Measurements from ENCODE around the gene HOMER3.

The HOMER3 gene

DNA sequence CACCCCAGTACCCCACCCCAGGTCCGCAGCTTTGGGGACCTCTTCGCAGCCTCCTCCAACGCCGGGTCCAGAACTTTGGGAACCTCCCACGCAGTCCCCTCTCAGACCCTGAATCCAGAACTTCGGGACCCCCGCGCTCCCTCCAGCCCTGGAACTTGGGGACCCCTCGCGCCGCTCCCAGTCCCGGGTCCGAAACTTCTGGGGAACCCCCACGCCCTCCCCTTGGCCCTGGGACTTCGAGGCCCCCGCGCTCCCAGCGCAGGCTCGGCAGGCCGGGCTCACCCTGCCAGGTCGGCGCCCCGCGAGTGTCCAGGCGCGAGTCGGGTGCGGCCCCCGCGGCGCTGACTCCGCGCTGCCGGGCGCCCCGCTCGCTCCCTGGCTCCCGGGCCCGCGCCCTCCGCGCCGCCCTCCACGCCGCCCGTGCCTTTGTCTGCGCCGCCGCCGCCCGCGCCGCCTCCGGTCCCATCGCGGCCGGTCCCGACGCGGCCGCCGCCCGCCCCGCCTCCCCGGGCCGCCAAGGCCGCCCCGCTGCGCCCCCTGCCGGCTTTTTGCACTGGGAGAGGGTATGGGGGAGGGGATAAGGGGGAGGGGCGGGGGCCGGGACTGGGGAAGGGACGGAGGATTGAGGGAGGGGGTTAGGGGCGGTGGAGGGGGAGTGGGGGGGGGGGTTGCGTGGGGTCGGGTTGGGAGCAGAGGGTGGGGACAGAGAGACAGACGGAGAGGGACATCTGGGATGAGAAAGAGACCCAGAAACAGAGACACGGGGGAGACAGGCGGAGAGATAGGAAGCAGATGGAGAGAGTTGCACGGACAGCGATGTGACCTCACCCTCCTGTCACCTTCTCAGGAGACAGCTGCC lies at the start of gene HOMER3:
TSS of gene HOMER3 (minus strand) at position 449 of the 859 bp plus-strand sequence. CDS start 2,235 bp downstream, outside the sequence.
- peak; percentile 57 for DNase-seq (ENCODE audit: low read depth)

DNA sequence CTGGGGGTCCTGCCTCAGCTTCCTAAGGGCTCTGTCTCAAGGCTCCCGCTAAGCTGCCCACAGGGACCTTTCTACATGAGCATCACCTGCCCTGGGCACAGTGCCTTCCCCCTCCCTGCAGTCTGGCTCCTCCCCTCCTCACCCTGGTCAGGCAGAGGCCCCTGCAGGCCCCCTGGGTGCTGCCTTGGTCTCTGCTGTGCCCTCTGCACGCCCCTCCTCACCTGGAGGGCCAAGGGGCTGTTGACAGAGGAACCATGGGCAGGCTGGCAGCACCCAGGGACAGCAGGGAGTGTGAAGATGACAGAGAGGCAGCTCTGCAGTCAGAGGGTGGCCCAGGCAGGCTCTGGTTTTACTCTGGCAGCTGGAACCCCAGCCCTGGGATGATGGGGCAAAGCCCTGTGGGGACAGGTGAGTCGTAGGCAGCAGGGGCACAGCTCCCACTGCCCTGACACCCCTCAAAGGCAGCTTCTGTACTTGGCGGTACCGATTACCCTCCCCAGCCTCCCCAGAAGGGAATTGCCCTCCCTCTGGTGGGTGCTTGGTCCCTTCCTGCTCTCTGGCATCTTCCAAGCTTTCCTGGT lies 49.2 kb upstream of the HOMER3 start:
- DNase-seq (ENCODE audit: low read depth) = no peak

DNA sequence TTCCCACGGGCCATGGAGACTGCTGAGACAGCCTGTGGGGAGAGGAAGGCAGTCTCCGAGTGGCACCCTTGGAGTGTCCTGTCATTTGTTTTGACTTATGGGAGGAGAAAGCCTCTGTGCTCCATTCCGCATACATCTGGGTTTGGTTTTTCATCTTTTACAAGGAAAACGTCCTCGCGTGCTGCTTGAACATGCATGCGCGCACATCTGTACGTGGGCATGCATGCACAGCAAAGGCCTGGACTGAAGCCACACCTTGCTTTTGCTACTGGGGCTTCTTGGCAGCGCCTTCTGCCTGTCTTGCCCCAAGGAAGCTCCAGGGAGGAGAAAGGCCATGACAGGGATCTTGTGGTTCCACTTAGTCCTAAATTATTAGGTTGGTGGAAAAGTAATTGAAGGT lies 48.3 kb upstream of the HOMER3 start:
- no peak for DNase-seq (ENCODE audit: low read depth)

DNA sequence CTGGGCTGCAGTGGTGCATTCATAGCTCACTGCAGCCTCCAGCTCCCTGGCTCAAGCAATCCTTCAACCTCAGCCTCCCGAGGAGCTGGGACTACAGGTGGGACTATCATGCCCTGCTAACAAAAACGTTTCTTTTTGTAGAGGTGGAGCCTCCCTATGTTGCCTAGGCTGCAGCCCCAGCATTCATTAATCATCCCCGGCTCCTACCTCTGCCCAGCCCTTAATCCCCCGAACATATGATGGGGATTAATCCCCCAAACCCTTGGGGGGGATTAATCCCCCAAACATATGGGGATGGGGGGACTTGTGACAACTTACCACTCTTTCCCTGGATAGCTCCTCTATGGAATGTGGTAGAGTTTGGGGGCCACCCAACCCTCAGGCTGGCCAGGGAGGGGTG lies 46.4 kb upstream of the HOMER3 start:
- no peak for DNase-seq (ENCODE audit: low read depth)

DNA sequence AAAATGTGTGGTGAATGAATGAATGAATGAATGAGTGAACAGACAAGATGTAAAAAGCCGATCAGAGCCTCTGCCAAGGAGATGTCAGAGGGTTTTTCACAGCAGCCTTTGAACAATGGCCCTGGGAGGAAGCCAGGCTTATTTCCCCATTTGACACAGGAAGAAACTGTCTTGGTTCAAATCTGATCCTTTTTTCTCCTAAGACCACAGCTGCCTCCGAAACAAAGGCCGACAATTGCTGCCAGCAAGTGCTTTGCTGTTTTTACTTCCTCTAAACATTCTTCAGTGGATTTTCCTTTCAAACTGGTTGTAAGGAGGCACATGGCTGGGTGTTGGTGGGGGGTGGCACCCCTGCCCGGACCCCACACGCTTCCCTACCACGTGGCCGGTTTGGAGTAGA lies 44.2 kb upstream of the HOMER3 start:
- no peak for DNase-seq (ENCODE audit: low read depth)

DNA sequence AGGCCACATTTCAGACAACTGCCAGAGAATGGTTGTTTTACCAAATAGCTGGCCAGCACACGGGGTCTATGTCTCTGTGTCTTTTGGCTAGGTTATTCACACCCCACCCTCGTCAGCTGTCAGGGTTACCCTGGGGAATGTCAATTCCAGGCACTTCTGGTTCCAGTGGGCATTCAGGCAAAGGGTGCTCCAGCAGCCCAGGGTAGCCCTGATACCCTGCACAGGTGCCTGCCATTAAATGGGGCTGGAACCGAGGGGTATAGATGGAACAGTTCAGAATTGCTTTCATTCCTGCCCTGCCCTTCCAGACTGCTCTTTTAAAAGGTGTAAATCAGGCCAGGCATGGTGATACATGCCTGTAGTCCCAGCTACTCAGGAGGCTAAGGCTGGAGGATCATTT lies 43.2 kb upstream of the HOMER3 start:
- DNase-seq (ENCODE audit: low read depth) = no peak

DNA sequence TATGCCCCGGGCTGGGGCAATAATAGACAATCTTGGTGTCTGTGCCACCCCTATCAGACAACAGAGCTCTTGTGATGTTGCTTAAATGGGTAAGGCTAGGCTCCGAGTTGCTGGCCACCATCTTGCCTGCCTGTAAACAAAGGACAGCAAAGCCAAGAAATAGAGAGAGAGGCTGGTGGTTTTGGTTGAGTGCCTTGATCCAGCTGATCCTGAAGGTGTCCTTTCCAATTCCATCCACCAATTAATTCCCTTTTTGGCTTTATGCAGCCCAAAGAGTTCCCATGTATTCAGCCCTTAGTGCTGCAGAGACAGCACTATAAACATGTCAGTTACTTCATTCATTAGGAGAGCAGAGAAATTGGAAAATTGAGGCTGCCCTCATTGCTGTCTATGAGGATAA lies 41.7 kb upstream of the HOMER3 start:
- no peak for DNase-seq (ENCODE audit: low read depth)

DNA sequence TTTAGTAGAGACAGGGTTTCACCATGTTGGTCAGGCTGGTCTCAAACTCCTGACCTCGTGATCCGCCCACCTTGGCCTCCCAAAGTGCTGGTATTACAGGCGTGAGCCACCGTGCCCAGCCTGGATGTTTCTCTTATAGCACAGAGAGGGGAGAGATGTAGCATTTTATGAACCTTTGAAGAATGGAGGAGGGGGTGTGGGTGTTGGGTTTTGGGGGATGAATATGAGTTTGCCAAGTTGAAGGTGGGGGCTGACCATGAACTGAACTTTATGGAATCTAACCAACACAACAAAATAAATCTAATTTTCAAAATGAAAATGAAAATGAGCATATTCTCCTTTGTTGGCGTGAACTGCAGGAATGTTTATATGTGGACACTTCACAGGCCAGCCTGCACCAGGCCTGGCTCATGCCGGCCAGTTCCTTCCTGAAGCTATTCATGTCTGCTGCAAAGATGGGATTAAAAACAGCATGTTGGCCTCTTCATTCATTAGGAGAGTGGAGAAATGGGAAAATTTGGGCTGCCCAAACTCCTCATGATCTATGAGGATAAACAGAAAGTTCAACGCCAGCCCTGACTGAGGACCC lies 39.5 kb upstream of the HOMER3 start:
- no peak for DNase-seq (ENCODE audit: low read depth)

DNA sequence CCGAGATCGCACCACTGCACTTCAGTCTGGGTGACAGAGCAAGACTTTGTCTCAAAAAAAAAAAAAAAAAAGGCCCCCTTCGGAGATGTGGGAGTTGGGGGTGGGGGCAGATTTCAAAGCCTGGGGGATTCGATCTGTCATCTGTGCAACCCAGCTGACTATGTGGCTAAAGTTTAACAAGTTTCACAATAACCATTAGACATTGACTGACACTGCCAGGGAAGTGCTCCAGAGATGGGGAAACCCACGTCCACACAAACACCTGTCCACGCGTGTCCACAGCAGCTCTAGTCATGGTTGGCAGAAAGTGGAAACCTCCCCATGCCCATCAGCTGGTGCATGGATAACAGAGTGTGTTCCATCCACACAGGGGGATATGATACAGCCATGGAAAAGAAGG lies 37.6 kb upstream of the HOMER3 start:
- no peak for DNase-seq (ENCODE audit: low read depth)

DNA sequence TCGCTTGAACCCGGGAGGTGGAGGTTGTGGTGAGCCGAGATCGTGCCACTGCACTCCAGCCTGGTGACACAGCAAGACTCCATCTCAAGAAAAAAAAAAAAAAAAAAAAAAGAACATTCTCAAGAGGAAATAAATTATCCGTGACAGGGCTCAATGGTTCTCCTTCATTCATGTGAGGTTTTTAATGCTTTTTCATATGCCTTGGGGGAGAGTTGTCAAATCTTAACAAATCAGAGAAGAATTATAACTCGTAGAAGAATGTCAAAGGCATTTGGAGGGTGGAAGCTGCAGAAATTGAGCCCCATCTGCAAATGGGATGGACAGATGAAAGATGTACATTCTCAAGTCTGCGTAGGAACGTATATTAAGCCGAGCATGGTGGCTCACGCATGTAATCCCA lies 34.9 kb upstream of the HOMER3 start:
- DNase-seq (ENCODE audit: low read depth) = no peak

DNA sequence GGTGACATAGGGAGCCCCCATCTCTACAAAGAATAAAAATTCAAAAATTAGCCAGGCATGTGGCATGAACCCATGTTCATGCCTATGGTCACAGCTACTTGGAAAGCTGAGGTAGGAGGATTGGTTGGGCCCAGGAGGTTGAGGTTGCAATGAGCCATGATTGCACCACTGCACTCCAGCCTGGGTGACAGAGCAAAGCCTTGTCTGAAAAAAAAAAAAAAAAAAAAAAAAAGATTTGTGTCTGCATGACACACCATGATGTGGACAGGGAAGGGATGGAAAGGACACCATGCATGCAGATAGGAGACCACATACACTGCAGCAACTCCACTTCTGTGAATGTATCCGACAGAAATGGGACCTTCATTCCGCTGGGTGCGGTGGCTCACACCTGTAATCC lies 34.0 kb upstream of the HOMER3 start:
- no peak for DNase-seq (ENCODE audit: low read depth)

DNA sequence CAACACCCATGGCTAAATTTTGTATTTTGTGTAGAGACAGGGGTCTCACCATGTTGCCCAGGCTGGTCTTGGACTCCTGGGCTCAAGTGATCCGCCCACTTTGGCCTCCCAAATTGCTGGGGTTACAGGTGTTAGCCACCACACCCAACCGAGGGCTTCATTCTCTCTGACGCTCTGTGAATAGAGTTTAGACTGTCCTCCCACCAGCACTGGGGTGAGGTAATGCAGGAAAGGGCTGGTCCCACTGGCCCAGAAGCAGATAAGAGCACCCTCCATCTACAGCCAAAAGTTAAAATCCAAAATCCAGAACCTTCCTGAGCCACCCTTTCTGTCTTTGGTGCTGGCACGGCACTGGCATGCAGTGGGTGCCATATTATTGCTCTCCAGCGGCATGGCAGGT lies 31.8 kb upstream of the HOMER3 start:
- DNase-seq (ENCODE audit: low read depth) = no peak

DNA sequence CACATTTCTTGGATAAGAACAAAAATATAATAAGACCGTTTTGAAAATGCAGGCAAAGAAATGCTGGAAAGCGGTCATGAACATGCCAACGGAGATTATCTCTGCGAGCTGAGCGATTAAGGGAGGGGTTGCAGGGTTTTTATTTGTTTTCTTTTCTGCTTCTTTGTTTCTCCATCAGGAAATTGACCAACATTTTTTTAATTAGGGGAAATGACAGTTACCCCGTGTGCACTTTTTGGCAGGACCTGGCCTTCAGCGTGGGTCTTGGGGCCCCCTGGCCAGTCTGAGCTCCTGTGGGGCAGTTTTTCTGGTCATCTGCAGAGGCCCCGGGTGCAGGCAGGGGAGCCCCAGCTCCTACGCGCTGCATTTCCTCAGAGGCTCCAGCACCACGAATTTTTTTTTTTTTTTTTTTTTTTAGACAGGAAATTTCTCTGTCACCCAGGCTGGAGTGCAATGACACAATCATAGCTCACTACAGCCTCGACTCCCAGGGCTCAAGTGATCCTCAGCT lies 31.3 kb upstream of the HOMER3 start:
- no peak for DNase-seq (ENCODE audit: low read depth)

DNA sequence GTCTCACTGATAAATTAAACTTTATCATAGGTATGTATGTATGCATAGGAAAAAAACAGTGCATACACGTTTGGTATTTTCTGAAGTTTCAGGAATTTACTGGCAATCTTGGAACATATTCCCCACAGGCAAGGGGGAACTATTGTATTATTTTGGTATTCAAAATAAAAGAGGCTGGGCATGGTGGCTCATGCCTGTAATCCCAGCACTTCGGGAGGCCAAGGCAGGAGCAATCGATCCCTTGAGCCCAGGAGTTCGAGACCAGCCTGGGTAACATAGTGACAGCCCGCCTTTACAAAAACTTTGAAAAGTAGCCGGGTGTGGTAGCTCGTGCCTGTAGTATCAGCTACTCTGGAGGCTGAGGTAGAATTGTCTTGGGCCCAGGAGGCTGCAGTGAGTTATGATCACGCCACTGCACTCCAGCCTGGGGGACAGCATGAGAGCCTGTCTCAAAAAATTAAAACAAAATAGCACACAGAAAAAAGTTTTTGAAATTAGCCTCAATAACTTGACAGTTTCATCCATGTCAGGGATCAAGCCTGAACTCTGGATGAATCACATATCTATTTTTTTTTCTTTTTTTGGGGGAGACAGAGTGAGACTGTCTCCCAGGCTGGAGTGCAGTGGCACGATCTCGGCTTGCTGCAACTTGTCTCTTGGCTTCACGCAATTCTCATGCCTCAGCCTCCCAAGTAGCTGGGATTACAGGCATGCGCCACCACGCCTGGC lies 29.1 kb upstream of the HOMER3 start:
- no peak for DNase-seq (ENCODE audit: low read depth)

DNA sequence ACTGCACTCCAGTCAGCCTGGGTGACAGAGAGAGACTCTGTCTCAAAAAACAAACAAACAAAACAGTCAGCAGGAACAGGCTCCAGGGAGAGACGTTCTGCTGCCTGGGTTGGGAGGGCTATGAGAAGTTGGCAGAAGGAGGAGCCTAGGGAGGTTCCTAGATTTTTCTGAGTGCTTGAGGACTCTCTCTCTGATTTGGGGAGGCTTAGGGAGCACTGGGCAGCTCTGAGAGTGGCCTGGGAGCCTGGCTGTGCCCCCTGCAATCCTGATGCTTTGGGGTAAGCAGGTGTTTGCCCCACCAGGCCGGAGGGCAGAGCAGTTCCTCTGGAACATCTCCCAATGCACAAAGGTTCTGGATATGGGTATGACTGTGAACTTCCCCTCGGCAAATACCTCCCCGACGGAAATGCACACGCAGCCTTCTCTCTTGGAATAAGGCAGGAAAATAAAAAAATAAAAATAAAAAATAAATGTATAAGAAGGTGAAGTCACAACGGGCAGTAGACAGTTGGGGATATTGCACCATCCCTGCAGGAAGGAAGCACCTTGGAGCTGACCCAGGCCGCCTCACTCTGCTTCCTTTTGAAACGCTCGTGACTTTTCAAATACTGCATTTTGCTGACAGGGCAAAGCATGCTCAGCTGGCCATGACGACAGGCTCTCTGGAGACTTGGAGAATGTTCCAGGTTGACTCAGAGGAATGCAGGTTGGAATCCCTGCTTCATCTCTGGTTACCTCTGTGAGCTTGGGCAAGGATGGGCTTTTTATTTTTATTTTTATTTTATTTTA lies 26.5 kb upstream of the HOMER3 start:
- no peak for DNase-seq (ENCODE audit: low read depth)

DNA sequence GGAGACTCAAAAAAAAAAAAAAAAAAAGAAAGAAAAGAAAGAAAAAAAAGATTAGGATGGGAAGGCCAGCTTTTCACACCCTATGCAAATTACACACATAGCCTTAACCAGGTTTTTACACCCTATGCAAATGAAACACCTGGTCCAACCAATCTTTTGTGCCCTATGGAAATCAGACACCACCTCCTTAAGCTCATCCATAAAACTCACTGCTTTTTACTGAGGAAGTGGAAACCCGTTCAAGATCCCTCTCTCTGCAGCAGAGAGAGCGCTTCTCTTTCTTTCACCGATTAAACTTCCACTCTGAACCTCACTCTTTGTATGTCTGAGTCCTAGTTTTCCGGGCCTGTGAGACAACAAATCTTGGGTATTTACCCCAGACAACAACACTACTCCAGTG lies 25.3 kb upstream of the HOMER3 start:
- no peak for DNase-seq (ENCODE audit: low read depth)

DNA sequence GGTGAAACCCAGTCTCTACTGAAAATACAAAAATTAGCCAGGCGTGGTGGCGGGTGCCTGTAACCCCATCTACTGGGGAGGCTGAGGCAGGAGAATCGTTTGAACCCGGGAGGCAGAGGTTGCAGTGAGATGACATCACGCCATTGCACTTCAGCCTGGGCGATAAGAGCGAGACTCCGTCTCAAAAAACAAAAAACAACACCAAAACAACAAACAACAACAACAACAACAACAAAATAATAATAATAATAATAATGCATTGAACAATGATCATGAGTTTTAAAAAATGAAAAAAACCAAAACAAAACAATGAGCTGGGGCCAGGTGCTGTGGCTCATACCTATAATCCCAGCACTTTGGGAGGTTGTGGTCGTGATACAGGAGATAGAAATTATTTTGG lies 23.1 kb upstream of the HOMER3 start:
- no peak for DNase-seq (ENCODE audit: low read depth)

DNA sequence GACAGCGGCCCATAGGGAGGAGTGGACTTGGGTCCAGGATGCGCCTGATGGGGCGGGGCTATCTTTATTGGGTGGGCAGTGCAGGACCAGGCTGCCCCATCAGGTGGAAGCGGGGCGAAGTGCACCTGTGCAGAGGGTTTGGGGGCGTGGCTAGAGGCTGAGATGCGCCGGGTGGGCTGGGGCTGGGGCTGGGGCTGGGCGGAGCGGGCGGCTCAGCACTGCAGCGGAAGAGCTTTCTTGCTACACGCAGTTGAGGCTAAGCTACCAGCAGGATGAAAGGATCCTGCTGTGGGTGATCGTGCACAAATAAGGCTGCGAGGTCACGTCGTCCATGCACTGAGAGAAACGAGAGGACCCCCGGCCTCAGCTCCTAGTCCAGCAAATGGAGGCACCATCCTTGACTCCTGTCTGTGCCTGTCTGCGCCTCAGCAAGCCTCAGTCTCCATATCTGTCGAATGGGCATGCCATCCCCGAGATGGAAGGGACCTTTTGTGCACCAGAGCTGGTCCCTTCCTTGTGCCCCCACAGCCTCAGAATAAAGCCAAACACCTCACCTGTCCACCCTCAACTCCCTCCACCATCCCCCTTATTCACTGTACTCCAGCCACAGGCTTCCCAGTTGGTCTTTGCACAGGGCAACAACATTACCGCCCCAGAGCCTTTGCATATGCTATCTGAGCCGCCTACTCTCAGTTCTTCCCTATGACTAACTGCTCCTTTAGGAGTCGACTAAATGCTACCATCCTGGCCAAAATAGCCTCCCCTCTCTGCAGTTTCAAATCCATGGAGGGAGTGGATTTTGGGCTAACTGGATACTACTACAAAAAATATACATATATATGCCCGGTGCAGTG lies 21.0 kb upstream of the HOMER3 start:
- DNase-seq (ENCODE audit: low read depth) = no peak

DNA sequence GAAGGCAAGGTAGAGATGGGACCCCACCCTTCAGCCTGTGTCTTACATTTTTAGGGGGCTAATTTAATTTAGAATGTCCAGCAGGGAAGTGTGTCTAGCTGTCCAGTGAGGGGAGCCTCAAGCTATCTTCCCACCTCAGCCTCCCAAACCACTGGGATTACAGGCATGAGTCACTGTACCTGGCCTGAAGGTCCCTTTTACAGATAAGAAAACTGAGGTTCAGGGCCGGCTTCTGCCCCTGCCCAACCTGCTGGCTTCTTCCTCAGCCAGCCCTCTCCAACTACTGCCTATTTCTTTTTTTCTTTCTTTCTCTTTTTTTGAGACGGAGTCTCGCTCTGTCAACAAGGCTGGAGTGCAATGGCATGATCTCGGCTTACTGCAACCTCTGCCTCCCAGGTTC lies 19.4 kb upstream of the HOMER3 start:
- DNase-seq (ENCODE audit: low read depth) = no peak

DNA sequence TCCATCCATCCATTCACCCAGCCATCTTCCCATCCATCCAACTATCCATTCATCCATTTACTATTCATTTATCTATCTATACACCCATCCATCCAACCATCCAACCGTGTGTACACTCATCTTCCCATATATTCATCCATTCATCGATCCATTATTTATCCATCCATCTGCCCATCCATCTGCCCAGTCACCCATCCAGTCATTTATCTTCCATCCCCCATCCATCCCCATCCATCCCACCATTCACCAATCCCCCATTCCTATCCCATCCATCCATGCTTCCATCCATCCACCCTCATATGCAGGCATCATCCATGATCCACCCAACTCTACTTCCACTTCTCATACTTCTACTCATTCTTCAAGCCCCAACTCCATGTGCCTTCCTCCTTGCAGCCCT lies 14.0 kb upstream of the HOMER3 start:
- DNase-seq (ENCODE audit: low read depth) = no peak

DNA sequence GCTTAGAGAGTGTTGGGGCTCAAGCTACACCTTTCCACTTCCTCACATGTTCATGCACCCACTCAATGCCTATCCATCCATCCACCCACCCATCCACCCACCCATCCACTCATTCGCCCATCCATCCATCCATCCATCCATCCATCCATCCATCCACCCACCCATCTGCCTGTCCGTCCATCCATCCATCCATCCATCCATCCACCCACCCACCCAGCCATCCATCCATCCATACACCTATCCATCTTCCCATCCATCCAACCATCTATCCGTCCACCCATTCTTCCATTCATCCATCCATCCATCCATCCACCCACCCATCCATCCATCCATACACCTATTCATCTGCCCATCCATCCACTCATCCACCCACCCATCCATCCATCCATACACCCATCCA lies 13.1 kb upstream of the HOMER3 start:
- DNase-seq (ENCODE audit: low read depth) = no peak

Measured in stimulated activated CD8-positive, alpha-beta memory T cell treated with anti-CD3 and anti-CD28 coated beads, Interleukin-7, amount 100 ng/mL, for 24 hours (primary cell).